ENCODE results near the gene COL4A1.
A peak's percentile ranks its signal among the peaks of the same experiment; 100 is the strongest.

COL4A1 gene

DNA sequence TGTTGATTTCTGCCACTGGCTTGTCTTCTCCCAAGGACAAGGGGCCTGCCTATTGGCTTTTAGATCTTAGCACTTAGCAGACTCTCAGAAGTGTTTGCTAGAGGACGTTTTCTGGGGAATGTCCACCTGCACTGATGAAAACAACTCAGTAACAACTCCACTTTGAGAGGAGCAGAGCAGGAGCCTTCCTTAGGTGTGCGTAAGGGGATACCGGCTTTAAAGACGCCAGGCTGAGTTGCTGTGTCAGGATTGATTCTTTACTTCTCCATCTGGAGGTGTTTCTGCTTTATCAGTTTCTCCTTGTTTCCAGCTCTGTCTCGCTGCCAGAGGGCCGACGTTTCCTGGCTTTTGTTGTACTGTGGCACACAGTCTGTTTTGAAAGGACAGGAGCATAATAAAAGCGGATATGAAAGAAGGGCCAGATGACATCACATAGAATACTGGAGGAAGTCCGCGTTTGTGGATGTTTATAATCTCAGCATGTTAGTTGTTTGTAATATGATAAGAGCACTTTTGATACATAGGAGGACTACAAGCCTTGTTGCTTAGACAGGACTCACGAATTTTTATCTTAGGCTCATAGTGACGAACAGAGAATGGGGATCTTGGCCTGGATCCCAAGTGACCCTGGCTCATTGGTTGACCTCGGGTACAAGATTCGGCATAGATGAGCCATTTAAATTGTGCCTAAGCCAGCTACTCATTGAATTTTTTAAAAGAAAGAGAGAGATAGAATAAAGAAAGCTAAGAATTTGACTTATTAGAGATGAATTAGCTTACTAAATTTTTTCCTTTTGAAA is 34.7 kb upstream of the COL4A1 start:
- no peak for DNase-seq (ENCODE audit: low spot score)

DNA sequence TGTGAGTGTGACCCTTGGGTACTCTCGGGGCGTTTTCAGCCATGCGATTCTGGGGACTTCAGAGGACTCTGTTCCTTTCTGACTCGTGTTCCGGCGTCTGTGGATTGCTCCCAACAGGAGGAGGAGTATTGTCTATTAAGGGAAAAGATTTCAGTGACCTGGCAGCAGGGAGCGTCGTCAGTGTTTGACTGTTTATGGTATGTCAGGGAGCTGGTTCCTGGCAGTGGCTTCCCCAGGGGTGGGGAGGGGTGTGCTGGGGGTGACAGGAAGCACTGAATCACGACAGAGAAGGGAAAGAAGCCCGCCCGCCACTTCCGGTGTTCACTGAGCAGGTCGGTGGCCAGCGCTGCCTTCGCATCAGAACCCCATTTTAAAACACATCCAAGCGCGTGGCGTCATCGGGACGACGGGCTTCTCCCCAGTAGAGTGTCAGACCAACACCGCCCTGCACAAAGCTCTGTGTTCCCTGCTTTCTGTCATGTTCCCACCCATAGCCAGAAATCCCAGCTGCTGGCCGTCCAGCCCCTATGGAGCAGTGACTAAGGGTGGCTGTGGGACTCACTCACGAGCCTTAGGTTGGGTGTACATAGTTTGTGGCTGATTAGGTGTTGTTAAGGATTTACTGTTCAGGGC is 34.0 kb upstream of the COL4A1 start:
- peak; percentile 19 for DNase-seq (ENCODE audit: low spot score)

DNA sequence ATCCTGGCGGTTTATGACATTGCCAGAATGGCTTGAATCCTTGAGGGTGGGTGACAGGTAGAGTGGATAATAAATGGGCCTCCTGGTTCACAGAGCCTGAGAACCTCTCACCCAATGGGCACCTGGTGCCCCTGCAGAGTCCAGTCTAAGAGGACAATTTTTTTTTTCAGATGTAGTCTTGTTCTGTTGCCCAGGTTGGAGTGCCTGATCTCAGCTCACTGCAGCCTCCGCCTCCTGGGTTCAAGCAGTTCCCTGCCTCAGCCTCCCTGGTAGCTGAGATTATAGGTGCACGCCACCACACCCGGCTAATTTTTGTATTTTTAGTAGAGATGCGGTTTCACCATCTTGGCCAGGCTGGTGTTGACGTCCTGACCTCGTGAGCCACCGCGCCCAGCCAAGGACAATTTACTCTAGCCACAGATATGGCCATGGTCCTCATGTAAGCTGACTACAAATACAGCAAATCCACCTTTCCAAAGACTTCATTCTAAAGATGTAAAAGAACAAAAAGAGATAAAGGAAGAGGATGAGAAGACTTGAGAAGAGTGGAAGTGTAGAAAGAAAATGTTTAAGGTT is 33.1 kb upstream of the COL4A1 start:
- DNase-seq (ENCODE audit: low spot score) = no peak

DNA sequence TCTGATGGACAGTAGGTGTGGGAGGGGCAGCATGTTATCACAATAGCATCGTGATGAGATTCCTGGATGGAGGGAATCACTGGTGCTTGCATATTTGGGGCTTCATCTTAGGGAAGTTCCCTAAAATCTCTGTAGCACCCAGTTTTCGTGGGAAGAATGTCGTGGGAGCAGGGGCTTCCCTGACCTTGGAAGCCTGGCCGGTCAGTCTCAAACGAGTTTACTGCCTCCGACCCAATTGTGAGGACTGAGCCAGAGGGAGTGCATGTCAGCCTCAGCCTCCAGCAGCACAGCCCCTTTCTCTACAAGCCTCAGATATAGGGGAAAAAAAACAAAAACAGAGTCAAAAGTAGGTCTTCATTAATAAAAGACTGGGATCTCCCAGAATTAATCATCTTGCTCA is 32.3 kb upstream of the COL4A1 start:
- no peak for DNase-seq (ENCODE audit: low spot score)

DNA sequence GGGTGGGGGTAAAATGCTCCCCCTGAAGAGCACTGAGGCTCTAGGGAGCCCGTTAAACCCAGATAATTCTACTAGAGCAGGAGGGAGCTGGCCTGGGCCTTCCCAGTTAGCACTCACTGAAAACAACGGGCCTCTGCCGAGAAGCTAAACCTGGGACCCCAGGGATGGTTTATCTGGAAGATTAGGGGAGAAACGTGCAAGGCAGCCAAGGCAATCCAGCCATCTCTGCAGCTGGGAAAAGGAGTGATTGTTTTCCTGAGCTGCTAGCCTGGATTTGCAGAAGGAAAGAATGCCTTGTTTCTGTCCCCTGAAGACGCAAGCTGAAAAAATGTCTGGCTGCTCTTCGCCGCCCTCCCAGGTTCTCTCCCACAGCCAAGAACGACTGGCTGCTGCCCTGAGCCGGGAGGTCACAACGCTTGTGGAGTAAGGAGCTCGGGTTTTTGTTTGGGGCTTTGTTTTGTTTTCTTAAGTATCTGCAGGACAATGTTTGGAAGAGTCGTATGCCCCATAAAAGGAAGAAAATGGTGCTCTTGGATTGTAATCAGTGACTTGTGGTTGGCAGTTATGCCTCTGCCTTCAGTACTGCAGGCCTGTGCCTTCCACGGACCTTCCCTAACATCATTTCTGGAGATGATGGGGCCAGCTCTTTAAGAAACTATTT is 31.6 kb upstream of the COL4A1 start:
- DNase-seq (ENCODE audit: low spot score) = no peak

DNA sequence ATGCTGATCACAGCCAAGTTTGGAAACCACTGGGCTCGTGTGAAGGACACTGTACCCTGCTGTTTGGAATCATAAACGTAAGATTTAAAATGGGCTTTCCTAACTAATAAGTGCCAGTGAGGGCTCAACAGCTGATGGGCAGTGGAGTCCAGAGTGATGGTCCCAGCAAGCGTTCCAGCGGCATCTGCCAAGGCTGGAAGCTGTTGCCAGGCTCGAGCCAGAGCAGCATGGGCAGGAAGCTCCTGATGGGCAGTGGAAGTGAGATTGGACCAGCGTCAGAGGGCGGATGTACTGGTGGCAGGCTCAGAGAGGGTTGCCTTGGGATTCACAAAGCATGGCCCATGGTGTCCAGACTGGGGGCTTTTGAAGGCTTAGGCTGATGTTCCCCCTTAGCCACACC is 30.3 kb upstream of the COL4A1 start:
- DNase-seq (ENCODE audit: low spot score) = no peak

DNA sequence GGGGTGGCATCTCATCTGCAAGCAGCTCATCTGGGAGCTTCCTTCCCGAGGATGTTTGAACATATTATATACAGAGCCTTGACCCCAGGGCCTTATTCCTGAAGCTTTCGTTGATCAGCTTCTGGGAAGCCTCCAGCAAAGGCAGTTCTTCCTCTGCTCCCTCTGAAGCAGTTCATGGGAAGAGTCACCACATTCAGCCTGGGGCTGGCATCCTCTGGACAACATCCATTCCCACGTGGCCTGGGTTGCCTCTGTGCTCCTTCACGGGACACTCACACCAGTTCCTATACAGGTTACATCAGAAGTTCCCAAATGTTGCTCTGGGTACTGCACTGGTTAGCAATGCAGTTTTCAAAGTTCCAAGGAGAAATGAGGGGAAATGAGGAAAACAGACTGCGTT is 29.7 kb upstream of the COL4A1 start:
- no peak for DNase-seq (ENCODE audit: low spot score)

DNA sequence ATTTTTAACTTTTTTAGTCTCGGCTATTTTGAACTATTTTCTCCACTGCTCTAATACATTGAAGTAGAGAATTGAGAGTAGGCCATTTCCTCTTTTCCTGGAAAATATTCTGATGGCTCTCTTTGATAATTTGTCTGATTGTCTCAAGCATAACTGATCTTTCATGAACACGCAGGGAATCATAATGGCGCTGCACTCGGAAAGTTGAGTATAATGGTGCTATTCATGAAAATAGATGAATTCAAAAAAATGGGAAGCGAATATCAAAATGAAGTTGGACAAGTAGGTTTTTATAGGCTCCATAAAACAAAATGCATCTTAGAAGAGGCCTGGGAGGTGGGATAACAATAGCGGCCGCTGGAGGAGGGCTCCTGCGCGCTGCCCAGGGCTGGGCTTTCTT is 29.2 kb upstream of the COL4A1 start:
- DNase-seq (ENCODE audit: low spot score) = no peak

DNA sequence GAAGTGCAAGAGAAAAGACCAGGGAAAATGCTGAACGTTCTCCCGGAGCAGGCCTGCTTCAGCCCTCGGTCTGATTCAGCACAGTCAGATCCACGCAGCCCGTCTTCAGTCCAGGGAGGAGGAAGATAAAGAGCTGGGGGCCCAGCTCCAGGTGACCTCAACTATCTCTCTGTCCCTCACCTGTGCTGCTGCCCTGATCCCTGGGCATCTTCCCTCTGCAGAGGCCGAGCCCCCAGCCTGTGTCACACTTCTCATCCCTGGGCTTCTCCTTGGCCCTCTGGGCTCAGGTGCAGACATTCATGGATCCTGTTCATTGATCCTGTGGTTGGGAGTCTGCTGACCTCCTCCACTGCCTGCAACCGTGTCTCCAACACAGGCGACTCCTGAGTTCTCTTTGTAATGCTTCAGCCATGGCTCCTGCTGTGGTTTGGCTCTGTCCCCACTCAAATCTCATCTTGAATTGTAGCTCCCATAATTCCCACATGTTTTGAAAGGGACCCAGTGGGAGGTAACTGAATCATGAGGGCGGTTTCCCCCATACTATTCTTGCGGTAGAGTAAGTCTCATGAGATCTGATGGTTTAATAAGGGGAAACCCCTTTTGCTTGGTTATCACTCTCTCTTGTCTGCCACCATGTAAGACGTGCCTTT is 28.0 kb upstream of the COL4A1 start:
- no peak for DNase-seq (ENCODE audit: low spot score)

DNA sequence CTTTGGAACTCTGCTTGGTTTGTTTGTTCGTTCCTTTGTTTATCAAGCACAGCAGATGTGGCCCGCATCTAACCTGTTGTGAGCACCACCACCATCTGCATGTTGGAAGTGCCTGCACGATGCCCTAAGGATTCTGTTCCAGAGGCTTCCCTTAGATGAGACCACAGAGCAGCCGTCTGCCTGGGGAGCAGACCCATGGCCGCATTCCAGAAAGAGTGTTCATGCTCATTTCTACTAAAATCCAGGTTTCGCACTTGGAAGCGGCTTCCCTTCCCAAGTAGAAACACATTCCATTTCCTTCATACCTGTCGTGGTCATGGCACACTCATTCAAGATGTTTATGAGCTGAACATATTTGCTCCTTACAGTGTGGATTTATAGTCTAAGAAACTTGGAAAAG is 27.3 kb upstream of the COL4A1 start:
- DNase-seq (ENCODE audit: low spot score) = no peak

DNA sequence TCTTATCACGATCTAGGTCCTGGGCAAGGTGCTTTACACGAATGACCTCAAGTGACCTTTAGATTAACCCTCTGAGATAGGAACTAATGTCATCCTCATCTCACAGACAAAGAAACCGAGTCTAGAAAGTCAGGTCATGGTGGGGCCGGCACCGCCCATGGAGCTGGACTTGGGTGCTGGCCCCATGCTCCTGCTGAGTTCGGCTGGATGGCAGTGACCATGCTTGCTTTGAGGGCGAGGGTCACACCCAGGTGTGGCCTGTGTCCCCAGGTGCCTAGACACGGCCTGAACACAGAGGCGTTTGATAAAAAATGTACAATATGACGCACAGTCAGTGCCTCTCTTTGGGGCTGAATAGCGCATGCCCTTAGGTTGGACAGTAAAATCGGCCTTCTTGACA is 26.9 kb upstream of the COL4A1 start:
- DNase-seq (ENCODE audit: low spot score) = no peak

DNA sequence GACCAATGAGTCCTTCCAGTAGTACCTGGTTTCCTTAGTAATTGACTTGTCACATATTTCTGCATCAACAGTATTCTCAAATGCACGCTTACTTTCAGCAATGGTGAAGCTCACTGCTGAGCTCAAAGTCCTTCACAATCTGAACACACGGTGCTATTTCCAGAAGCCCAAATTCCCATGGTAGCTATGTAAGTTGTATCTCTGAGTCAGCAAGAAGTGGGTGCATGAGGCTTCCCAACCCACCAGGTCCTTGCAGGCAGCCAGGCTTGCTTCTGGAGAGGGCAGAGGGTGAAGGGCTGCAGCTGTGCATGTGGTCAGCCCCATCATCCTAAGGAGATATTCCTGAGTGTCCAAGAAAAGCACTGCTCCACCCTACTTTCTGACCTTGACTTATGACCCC is 25.8 kb upstream of the COL4A1 start:
- DNase-seq (ENCODE audit: low spot score) = no peak

DNA sequence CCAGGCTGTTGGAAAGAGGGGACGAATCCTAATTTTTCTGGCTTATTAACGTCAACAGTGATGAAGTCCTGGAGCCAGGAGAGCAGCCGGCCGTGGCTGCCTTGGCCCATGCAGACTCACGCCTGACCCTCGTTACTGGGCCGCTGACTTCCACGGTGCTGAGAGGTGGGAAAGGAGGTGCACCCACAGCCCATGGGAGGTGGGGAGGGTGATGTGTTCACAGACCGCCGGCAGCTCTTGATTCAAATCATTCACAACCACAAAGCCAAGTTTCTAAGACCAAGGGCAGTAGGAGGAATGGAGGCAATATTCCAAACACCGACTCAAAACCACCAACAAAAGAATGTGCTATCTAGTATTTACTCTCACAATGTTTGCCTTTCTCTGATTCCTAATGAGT is 24.4 kb upstream of the COL4A1 start:
- no peak for DNase-seq (ENCODE audit: low spot score)

DNA sequence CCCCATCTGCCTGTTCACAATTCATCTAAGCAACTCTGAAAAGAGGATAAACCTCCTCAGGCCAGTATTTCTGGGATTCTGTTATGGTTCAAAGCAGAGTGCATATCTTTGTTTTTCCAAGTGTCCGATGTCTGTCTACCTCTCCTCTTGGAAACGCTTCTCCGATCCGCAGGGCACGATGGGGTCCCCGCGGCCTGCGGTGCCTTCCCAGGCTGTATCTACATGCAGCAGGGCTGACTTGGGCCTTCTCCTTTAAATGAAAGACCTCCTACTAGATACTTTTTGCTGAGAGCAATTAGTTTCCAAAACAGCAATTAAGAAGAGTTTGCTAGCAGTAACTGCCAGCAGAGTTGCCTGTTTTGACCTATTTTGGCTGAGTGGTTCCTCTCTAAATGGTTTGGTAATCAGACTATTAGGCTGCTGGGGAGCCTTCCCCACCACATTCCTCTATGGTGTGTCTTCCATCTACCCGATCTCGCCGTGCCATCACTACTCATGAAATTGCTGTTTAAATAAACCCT is 23.6 kb upstream of the COL4A1 start:
- DNase-seq (ENCODE audit: low spot score) = no peak

DNA sequence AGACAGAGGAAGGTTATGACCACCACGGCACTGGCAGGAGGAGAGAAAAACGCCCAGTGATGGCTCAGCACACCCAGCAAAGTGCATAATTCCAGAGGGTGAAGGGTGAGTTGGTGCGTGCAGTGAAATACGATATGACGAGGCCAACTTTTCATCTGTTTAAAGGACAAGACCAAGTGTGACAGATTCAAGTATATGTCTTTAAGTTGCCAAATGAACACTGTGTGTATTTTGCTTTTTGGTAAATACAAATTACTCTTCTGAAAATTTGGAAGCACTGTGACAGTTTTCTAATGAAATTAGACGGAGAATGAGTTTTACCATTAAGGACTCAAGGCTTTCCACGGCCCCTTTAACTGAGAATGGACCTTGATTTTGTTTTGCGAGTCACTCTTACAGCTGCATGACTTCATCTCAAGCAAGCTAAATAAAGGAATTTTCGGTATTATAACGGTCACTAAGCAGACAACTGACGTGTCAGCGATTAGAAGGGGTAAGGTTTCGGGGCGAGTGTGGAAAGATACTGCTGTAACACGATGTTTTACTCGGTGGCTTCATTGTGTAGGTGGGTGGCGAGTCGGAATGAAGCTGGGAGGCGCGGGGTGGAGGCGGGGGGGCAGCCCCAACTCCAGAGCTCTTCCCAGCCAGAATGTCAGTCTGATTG is 23.0 kb upstream of the COL4A1 start:
- DNase-seq (ENCODE audit: low spot score) = no peak

DNA sequence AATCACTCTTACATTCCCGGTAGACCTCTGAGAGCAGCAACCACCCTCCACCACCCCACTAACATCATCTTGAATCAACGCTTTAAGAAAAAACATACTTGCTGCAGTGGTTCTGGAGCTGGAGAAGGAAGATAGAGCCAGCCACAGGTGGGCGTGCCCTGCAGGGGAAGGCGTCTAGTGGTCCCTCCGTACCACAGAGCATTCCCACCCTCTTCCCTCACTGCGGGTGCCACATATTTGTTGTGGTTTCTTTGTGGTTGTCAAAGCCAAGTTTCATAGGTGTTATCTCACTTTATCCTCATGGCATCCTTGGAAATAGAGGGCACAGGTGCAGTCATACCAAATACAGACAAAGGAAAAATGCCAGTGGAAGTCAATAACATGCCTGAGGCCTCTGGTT is 22.3 kb upstream of the COL4A1 start:
- DNase-seq (ENCODE audit: low spot score) = no peak

DNA sequence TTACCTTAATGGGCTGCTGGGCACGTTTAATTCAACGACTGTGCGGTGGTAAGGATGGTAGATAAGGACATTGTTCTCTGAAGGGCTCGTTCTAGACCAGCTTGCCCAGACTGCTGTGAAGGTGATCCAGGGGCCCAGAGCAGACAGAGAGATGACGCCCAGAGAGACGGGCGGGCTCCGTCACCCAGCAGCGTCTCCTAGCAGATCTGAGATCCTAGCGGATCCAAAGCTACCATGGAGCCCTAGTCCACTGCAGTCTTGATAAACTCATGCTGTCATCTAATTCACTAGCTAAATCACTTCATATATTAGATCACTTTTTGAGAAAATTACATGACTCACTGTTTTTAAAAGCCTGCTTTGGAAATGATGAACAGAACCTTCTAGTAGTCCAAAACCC is 21.6 kb upstream of the COL4A1 start:
- no peak for DNase-seq (ENCODE audit: low spot score)

DNA sequence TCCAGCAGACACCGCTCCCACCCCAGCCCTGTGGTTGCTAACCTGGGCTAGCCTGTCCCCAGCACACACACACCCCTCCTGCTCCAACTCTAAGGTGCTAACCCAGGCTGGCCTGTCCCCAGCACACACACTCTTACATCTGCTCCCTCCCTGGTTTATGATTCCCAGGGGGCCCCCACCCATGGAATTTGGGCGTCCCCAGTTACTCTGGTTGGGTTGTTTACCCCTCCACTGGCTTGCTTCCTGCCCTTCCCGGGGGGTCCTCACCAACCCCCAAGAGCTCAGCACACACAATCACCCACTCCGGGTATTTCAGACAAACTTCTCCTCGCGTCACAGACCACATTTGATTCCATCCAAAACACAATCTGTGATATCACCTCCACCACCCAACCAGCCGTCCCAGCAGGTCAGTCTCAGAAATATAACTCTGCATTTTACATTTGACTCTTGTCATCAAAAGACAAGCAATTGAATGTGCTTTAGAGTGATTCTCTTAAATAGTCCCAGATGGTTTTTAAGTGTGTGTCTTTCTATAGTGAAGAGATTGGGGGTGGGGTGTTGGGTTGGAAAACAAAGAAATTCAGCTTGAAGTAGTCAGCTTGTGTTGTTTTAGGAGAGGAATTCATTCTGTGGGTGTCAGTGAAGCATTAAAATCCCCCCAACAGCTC is 20.2 kb upstream of the COL4A1 start:
- no peak for DNase-seq (ENCODE audit: low spot score)

DNA sequence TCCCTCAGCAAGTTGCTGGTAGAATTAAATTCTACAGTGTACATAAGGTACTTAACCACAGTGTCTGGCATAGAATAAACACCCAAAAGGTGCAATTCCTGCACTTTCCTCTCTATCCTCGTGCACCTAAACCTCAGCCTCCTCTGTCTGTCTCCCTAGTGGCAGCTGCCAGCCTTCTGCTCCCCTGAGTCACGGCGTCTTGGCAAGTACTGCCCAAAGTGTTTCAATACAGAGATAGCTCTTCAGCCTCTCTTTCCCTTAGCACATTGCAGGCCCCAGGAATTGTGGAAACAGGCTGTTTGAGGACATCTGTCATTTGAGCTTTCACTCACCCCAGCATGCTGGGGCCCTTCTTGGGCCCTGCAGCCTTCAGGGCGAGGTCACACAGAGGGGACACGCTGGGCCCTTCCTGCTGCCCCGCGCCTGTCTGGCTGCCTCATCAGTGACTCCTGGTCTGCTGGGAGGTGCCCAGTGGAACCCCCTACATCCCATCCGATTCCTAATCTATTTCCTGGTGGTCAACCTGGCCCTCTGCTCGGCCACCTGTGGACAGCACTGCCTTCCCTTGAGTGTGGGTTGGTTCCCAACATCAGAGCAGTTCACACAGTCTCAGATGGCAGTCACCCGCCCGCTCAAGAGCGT is 19.4 kb upstream of the COL4A1 start:
- no peak for DNase-seq (ENCODE audit: low spot score)

DNA sequence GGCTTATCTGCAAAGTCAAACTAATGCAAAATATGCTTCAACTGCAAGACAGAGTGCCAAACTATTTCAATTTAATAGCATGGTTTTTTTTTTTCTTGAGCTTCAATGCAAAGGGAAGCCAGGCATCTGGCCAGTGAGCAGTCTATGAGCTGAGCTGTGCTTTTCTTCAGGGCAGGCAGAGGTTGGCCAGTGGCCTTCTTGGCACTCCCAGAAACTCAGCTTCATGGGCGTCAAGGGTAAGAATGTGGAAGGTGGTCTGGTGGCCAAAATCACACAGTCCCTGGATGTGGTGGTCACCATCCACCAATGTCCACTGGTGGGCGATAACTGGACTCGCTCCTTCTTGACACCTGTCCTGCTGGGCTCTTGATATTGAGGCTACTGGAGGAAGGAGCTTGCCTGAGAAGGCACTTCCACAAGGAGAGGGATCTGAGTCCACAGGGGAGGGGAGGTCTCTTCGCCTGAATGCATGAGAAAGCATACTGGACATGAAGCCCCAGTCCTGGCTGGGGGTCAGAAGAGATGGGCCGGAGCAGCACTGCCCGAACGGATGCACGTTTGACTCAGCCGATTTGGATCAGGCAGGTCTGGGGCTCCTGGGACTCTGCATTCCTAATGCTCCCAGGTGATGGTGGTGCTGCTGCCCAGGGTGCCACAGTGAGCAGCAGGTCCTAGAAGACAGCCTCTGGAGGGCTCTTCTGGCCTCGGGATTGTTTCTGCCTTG is 17.2 kb upstream of the COL4A1 start:
- DNase-seq (ENCODE audit: low spot score) = no peak

All from CD4-positive, alpha-beta T cell treated with Interleukin-15 for 4 hours (primary cell).